Smooth muscle cell (in vitro differentiated cells): Measurements from ENCODE around the gene TRAF3IP3. TPM values are rescaled to one million over a fixed set of nuclear protein-coding genes. Genes with fewer than 3 reads are reported as not detected.

Experiments
- DNase-seq: peaks from one replicate; lab custom pipeline; 2025; ENCODE audit not compliant: unreplicated experiment; lab: John Stamatoyannopoulos, UW
- H2AFZ ChIP-seq: fragments of 200-600 bp; sonication (generic); 2 replicates; pipeline ENCODE4 v1.6.0; 2016; ENCODE audit warnings: antibody characterized with exemption, low read depth, mild to moderate bottlenecking
- H3F3A ChIP-seq: fragments of 200-600 bp; sonication (generic); 2 replicates; pipeline ENCODE4 v1.6.0; 2017; ENCODE audit warnings: antibody characterized with exemption, low read depth
- H3K27ac ChIP-seq: fragments of 200-600 bp; sonication (generic); 2 replicates; pipeline ENCODE4 v1.5.1; 2016; ENCODE audit warnings: low read depth, mild to moderate bottlenecking
- H3K27me3 ChIP-seq: fragments of 200-600 bp; sonication (generic); 2 replicates; pipeline ENCODE4 v1.6.1; 2016; ENCODE audit warnings: low read depth, mild to moderate bottlenecking
- H3K36me3 ChIP-seq: fragments of 200-600 bp; sonication (generic); 2 replicates; pipeline ENCODE4 v1.5.1; 2016; ENCODE audit warnings: low read depth
- H3K4me1 ChIP-seq: fragments of 200-600 bp; sonication (generic); 2 replicates; pipeline ENCODE4 v1.5.1; 2016; ENCODE audit warnings: low read depth
- H3K4me2 ChIP-seq: fragments of 200-600 bp; sonication (generic); 2 replicates; pipeline ENCODE4 v1.6.0; 2016; ENCODE audit warnings: mild to moderate bottlenecking
- H3K4me3 ChIP-seq: fragments of 200-600 bp; sonication (generic); 2 replicates; pipeline ENCODE4 v1.5.1; 2016; ENCODE audit warnings: mild to moderate bottlenecking
- H3K79me2 ChIP-seq: fragments of 200-600 bp; sonication (generic); 2 replicates; pipeline ENCODE4 v1.6.0; 2016; ENCODE audit warnings: low read depth, mild to moderate bottlenecking
- H3K9ac ChIP-seq: fragments of 200-600 bp; sonication (generic); 2 replicates; pipeline ENCODE4 v1.6.0; 2016; ENCODE audit warnings: low read depth
- H3K9me3 ChIP-seq: fragments of 200-600 bp; sonication (generic); replicated peaks from 2 replicates; pipeline ENCODE4 v1.5.1; 2016; ENCODE audit warnings: low read depth
- H4K20me1 ChIP-seq: fragments of 200-600 bp; sonication (generic); 2 replicates; pipeline ENCODE4 v1.6.0; 2016; ENCODE audit warnings: low read depth
- WGBS: methylation state at CpG from one replicate; pipeline ENCODE4 v1.1.7; 2016; ENCODE audit warnings: low lambda C conversion rate; 5-methylcytosine and 5-hydroxymethylcytosine counted together
- polyA plus RNA-seq: library from polyadenylated mRNA; unstranded; fragments of >200 nt; fragmentation: Nextera tagmentation; extraction: Ambion mirVana; gene quantifications from 2 replicates; pipeline ENCODE4 v1.2.1, GENCODE V29; 2016
- total RNA-seq: library from RNA; depleted of rRNA; stranded (reverse); fragments of >200 nt; gene quantifications from 2 replicates; pipeline ENCODE4 v1.2.3, GENCODE V29; 2014
- TF ChIP-seq, protein P1 (sequence below): fragments of 200-600 bp; sonication (generic); IDR thresholded peaks from 2 replicates; pipeline ENCODE4 v1.5.1; 2017; ENCODE audit warnings: borderline replicate concordance, mild to moderate bottlenecking, antibody characterized with exemption; ENCODE audit not compliant: insufficient read depth, poor library complexity, severe bottlenecking

TRAF3IP3 gene
- total and polyA plus RNA-seq, 2 experiments from 2014 or later, result 0.04 TPM; not detected in 1

DNA sequence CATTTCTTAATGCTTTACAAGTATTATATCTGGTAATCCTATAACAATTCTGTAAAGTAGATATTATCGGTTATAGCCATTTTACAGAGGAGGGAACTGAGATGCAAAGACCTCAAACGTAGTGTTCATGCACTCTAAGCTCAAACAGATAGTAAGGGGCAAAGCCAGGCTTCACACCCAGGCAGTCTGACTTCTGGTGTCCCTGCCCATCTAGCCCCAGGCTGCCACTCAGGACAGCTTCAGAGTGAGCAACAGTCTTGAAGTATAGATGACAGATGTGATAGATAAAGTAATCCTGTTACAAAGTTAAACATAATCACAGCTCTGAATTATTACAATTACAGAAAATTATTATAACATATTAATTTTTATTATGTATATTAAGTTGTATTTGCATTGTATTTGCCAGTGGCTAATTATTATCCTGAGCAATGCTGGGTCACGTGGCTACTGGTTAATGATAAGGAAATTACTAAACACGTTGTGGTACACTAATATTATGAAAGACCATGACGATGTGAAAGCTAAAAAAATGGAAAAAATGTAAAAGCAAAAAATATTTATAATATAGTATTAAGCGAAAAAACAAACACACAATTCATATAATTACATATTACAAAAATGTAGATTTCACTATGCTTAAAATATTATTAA lies 6.1 kb upstream of the TRAF3IP3 start:
- Histone ChIP-seq H3K4me3 (no peak overlapping the region), H3F3A (peaks cover 4% of the 10 kb centered on the region), H3K27ac (no peak overlapping the region), H3K36me3 (no peaks in the 10 kb centered on the region), H3K4me1 (no peaks in the 10 kb centered on the region), H3K4me2 (no peak overlapping the region), H2AFZ (no peak overlapping the region), H3K27me3 (no peaks in the 10 kb centered on the region), H3K79me2 (no peaks in the 10 kb centered on the region), H3K9me3 (no peaks in the 10 kb centered on the region), H4K20me1 (no peaks in the 10 kb centered on the region), H3K9ac (no peak overlapping the region)
- 80% methylated on average over 6 of the region's 6 CpGs for WGBS
- TF ChIP-seq, protein P1, sequence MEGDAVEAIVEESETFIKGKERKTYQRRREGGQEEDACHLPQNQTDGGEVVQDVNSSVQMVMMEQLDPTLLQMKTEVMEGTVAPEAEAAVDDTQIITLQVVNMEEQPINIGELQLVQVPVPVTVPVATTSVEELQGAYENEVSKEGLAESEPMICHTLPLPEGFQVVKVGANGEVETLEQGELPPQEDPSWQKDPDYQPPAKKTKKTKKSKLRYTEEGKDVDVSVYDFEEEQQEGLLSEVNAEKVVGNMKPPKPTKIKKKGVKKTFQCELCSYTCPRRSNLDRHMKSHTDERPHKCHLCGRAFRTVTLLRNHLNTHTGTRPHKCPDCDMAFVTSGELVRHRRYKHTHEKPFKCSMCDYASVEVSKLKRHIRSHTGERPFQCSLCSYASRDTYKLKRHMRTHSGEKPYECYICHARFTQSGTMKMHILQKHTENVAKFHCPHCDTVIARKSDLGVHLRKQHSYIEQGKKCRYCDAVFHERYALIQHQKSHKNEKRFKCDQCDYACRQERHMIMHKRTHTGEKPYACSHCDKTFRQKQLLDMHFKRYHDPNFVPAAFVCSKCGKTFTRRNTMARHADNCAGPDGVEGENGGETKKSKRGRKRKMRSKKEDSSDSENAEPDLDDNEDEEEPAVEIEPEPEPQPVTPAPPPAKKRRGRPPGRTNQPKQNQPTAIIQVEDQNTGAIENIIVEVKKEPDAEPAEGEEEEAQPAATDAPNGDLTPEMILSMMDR, result no peak
- DNase-seq, result no peak

DNA sequence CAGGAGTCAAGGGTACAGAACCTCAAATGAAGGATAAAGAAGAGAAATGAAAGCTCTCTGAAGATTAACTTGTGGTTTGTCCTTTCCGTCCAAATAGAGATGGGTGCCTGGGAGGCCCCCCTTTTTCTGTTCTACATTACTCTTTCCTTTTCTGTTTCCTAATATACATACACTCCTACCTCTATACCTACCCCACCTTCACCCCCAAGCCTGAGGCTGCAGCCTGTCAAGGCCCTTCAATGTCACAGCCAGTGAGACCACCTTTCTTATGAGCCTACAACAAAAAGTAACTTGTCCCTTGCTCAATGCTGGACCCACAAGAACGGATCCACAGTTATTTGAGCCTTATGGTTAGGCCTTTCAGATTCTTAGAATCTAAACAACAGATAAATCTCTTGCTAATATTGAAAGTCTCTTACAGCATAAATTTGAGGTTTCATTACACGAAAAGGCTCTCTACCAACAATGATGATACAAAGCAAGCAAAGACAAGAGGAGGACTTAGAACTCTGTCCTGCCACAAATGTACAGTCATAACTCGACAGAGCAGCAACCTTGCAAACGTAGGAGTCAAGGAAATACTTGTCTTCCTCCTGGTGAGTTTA lies 4.1 kb upstream of the TRAF3IP3 start:
- no peak overlapping the region for H3K9ac ChIP-seq
- DNase-seq, result no peak
- no peaks in the 10 kb centered on the region for H3K9me3 ChIP-seq
- TF ChIP-seq, protein P1, result no peak
- H4K20me1 ChIP-seq, result no peaks in the 10 kb centered on the region
- no peaks in the 10 kb centered on the region for H3K79me2 ChIP-seq
- H3K4me1 ChIP-seq, result no peaks in the 10 kb centered on the region
- no peak overlapping the region for H3K27ac ChIP-seq
- H2AFZ ChIP-seq, result no peak overlapping the region
- H3K27me3 ChIP-seq, result no peaks in the 10 kb centered on the region
- WGBS, result 87% methylated on average over 5 of the region's 5 CpGs
- no peak overlapping the region for H3K4me2 ChIP-seq
- no peak overlapping the region for H3K4me3 ChIP-seq
- peaks cover 4% of the 10 kb centered on the region for H3F3A ChIP-seq
- no peaks in the 10 kb centered on the region for H3K36me3 ChIP-seq

- TF ChIP-seq, protein P1, result no peak
- Histone ChIP-seq H4K20me1 (no peaks in the 10 kb centered on the region), H3K27me3 (peaks cover under 1% of the 10 kb centered on the region), H3K27ac (no peak overlapping the region), H2AFZ (no peak overlapping the region), H3K4me1 (no peaks in the 10 kb centered on the region), H3F3A (peaks cover 4% of the 10 kb centered on the region), H3K9ac (no peak overlapping the region), H3K79me2 (no peaks in the 10 kb centered on the region), H3K36me3 (no peaks in the 10 kb centered on the region), H3K4me3 (no peak overlapping the region), H3K9me3 (no peaks in the 10 kb centered on the region), H3K4me2 (no peak overlapping the region)
- 93% methylated on average over 3 of the region's 3 CpGs for WGBS
- no peak for DNase-seq
These were observed 3.0 kb upstream of the TRAF3IP3 start for GRCh38 chr1:209752890-209753289.

DNA sequence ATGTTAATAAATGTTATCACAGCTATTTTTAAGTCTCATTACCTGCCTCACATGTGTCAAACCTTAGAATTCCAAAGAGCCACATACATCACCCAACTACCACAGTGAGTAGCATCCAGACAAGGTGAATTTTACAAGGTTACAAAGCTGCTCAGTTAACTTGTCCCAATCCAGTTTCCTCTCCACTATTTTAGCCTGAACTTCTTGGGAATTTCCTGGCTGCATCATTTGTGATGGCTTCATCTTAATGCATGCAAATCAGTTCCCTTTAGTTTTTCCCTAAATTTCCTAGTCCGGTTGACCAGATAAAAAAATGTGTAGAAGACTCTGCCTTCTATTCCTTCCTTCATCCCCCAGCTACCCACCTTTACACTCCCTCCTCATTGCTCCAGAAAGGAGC lies 597 bp upstream of the TRAF3IP3 start:
- H4K20me1 ChIP-seq, result no peaks in the 10 kb centered on the region
- no peaks in the 10 kb centered on the region for H3K9me3 ChIP-seq
- H3K4me1 ChIP-seq, result no peaks in the 10 kb centered on the region
- 88% methylated on average over 1 of the region's 1 CpG for WGBS
- no peaks in the 10 kb centered on the region for H3F3A ChIP-seq
- H3K4me3 ChIP-seq, result no peak overlapping the region
- no peaks in the 10 kb centered on the region for H3K79me2 ChIP-seq
- H3K36me3 ChIP-seq, result no peaks in the 10 kb centered on the region
- no peak overlapping the region for H3K4me2 ChIP-seq
- H2AFZ ChIP-seq, result no peak overlapping the region
- DNase-seq, result no peak
- no peak overlapping the region for H3K9ac ChIP-seq
- H3K27ac ChIP-seq, result no peak overlapping the region
- TF ChIP-seq, protein P1, result no peak
- peaks cover 7% of the 10 kb centered on the region for H3K27me3 ChIP-seq
